ENCODE data around the gene NTN5.

Gene NTN5

GRCh38 chr19:48616491-48617056 is 56.2 kb downstream of the NTN5 start:
- Histone ChIP-seq H3K4me3 (ENCODE audit: low read depth, low read length) (peak overlapping the region; percentile 100), H3K36me3 (peaks cover 47% of the 10 kb centered on the region)
- no peak for DNase-seq

GRCh38 chr19:48616041-48616436 is 56.8 kb downstream of the NTN5 start:
- H3K4me1 ChIP-seq = peaks cover 25% of the 10 kb centered on the region
- H3K9me3 ChIP-seq = no peaks in the 10 kb centered on the region
- no peak overlapping the region for H3K4me3 ChIP-seq (ENCODE audit: low read depth, low read length)
- TF ChIP-seq, protein P1, sequence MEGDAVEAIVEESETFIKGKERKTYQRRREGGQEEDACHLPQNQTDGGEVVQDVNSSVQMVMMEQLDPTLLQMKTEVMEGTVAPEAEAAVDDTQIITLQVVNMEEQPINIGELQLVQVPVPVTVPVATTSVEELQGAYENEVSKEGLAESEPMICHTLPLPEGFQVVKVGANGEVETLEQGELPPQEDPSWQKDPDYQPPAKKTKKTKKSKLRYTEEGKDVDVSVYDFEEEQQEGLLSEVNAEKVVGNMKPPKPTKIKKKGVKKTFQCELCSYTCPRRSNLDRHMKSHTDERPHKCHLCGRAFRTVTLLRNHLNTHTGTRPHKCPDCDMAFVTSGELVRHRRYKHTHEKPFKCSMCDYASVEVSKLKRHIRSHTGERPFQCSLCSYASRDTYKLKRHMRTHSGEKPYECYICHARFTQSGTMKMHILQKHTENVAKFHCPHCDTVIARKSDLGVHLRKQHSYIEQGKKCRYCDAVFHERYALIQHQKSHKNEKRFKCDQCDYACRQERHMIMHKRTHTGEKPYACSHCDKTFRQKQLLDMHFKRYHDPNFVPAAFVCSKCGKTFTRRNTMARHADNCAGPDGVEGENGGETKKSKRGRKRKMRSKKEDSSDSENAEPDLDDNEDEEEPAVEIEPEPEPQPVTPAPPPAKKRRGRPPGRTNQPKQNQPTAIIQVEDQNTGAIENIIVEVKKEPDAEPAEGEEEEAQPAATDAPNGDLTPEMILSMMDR (IDR thresholded peaks at IDR 0.05; ENCODE audit: low read depth, low read length) = no peak
- H3K36me3 ChIP-seq = peaks cover 47% of the 10 kb centered on the region
- no peaks in the 10 kb centered on the region for H3K27me3 ChIP-seq
- DNase-seq = no peak

More at GRCh38 chr19:48616491-48617056, 56.2 kb downstream of the NTN5 start:
- TF ChIP-seq, protein P1 (IDR thresholded peaks at IDR 0.05; ENCODE audit: low read depth, low read length) = no peak
- no peaks in the 10 kb centered on the region for H3K9me3 ChIP-seq
- H3K27me3 ChIP-seq = no peaks in the 10 kb centered on the region
- H3K4me1 ChIP-seq = peaks cover 25% of the 10 kb centered on the region

- H3K9me3 ChIP-seq = no peaks in the 10 kb centered on the region
- H3K27me3 ChIP-seq = no peaks in the 10 kb centered on the region
- H3K4me3 ChIP-seq (ENCODE audit: low read depth, low read length) = no peak overlapping the region
- no peak for DNase-seq
- TF ChIP-seq, protein P1 (IDR thresholded peaks at IDR 0.05; ENCODE audit: low read depth, low read length) = no peak
- peaks cover 25% of the 10 kb centered on the region for H3K4me1 ChIP-seq
- H3K36me3 ChIP-seq = peaks cover 47% of the 10 kb centered on the region
These were observed 57.4 kb downstream of the NTN5 start for GRCh38 chr19:48615231-48616040.

- DNase-seq = peak; percentile 61
- Histone ChIP-seq H3K9me3 (no peaks in the 10 kb centered on the region), H3K4me1 (peaks cover 25% of the 10 kb centered on the region), H3K36me3 (peaks cover 47% of the 10 kb centered on the region), H3K4me3 (ENCODE audit: low read depth, low read length) (no peak within 1 kb of the TSS), H3K27me3 (no peaks in the 10 kb centered on the region)
- TF ChIP-seq, protein P1 (IDR thresholded peaks at IDR 0.05; ENCODE audit: low read depth, low read length) = no peak
These were observed 58.2 kb downstream of the NTN5 start, which contains the start of gene FAM83E for GRCh38 chr19:48614436-48615230. Gene FAM83E, minus strand, starts transcription at chr19:48615076. Its CDS starts 1,704 bp downstream, at chr19:48613372.

DNA sequence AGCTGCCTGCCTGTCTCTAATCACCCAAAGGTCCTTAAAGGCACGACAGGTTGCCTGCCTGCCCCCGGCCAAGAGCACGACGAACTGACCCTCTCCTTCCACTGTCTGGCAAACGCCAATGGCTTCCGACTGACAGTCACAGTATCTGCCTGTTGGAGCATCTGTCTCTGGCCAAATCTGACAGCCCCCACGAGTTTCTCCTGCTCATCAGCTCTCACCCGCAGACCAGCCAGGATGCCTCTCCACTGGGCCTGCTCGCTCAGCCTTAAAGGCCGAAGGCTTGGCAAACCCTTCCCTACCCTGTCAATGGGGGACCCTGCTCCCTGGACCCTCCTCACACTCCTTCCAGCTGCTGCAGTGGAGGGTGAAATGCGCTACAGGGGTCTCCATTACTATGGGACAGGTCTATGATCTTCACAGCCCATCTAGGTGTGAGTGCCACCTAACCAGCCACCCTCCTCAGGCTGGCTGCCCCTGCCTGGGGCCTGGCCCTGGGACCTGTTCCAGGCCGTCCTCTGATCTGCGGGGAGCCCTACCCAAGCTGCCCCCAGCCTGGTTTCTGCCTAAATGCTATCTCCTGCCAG is 58.9 kb downstream of the NTN5 start:
- peak; percentile 50 for DNase-seq
- TF ChIP-seq, protein P1 (IDR thresholded peaks at IDR 0.05; ENCODE audit: low read depth, low read length) = no peak
- H3K4me3 ChIP-seq (ENCODE audit: low read depth, low read length) = no peak overlapping the region
- H3K9me3 ChIP-seq = no peaks in the 10 kb centered on the region
- H3K27me3 ChIP-seq = no peaks in the 10 kb centered on the region
- H3K4me1 ChIP-seq = peaks cover 25% of the 10 kb centered on the region
- H3K36me3 ChIP-seq = peaks cover 47% of the 10 kb centered on the region

All from BE2C (cell line).